ENCODE results near the gene CTSZ. TPM values are rescaled to one million over a fixed set of nuclear protein-coding genes. Genes with fewer than 3 reads are reported as not detected.
"Not testable (repeated sequence)": the region's sequence is repeated elsewhere in the genome, so short reads cannot be mapped to it uniquely, and the experiment has no call there.

CTSZ gene
- total RNA-seq, 1 donor from 2014 or later = 109 TPM

DNA sequence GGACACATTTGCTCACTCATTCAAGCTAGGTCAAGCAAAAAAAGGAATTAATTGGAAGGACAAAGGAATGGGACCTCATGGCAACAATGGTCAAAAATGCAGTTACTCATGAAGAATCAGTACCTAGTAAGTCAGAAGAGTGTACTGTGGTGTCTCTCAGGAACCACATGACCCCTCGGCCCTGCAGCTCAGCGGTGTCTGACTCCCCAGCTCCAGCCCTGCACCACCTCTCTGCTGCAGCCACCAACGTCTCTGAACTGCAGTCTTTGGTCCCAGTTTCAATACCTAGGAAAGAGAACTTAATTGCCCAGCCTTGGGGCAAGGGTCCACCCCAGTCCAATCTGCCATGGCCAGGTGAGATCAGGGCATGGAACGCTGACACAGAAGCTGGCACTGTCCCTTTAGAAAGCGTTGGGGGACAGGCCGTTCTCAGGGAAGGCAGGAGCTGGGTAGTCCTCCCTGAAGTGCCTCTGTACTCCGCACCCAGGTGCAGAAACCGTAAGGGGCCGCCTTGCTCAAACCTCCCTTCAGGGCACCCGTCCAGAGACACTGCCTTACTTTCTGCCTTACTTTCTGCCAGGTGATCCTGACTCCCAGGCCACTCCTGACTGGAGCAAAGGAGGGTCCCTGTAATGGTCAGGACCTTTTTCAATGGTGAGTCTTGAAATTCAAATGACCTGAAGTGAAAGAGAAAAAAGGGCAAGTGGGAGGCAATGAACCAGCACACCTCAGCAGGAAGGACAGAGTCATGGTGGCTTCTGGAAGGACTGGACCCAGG lies 39.2 kb downstream of the CTSZ start:
- no peak overlapping the region for H3K4me3 ChIP-seq (ENCODE audit: low read depth, low read length)
- TF ChIP-seq, protein P1, sequence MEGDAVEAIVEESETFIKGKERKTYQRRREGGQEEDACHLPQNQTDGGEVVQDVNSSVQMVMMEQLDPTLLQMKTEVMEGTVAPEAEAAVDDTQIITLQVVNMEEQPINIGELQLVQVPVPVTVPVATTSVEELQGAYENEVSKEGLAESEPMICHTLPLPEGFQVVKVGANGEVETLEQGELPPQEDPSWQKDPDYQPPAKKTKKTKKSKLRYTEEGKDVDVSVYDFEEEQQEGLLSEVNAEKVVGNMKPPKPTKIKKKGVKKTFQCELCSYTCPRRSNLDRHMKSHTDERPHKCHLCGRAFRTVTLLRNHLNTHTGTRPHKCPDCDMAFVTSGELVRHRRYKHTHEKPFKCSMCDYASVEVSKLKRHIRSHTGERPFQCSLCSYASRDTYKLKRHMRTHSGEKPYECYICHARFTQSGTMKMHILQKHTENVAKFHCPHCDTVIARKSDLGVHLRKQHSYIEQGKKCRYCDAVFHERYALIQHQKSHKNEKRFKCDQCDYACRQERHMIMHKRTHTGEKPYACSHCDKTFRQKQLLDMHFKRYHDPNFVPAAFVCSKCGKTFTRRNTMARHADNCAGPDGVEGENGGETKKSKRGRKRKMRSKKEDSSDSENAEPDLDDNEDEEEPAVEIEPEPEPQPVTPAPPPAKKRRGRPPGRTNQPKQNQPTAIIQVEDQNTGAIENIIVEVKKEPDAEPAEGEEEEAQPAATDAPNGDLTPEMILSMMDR (IDR thresholded peaks at IDR 0.05; ENCODE audit: insufficient read depth, low read length, poor library complexity, severe bottlenecking) = no peak
- no peak for DNase-seq (ENCODE audit: low read depth)
- H3K36me3 ChIP-seq (ENCODE audit: control insufficient read depth, insufficient read depth, low read length) = no peaks in the 10 kb centered on the region
- H3K27me3 ChIP-seq (ENCODE audit: control insufficient read depth, insufficient read depth, low read length) = no peaks in the 10 kb centered on the region

DNA sequence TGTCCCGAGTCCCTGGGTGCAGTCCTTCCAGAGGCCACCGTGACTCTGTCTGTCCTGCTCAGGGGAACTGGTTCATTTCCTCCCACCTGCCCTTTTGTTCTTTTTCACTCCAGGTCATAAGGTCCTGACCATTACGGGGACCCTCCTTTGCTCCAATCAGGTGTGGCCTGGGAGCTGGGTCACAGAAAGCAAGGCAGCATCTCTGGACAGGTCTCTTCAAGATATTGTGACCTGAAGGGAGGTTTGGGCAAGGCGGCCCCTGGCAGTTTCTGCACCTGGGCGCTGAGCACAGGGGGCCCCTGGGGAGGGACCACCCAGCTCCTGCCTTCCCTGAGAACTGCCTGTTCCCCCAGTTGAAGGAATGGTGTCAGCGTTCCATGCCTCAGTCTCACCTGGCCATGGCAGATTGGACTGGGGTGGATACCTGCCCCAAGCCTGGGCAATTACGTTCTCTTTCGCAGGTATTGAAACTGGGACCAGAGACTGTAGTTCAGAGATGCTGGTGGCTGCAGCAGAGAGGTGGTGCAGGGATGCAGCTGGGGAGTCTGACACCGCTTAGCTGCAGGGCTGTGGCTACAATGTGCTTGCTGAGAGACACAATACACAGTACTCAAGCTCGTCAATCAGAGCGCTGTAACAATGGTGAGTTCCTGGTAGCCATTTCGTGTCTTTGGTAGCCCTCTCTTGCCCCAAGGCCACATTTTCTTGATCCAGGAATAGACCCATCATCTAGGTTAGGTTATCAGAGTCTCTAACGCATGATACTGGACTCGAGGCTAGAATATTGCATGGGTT lies 41.6 kb downstream of the CTSZ start:
- H3K36me3 ChIP-seq (ENCODE audit: control insufficient read depth, insufficient read depth, low read length) = no peaks in the 10 kb centered on the region
- DNase-seq (ENCODE audit: low read depth) = no peak
- H3K27me3 ChIP-seq (ENCODE audit: control insufficient read depth, insufficient read depth, low read length) = peaks cover 2% of the 10 kb centered on the region
- TF ChIP-seq, protein P1 (IDR thresholded peaks at IDR 0.05; ENCODE audit: insufficient read depth, low read length, poor library complexity, severe bottlenecking) = no peak
- H3K4me3 ChIP-seq (ENCODE audit: low read depth, low read length) = no peak overlapping the region

DNA sequence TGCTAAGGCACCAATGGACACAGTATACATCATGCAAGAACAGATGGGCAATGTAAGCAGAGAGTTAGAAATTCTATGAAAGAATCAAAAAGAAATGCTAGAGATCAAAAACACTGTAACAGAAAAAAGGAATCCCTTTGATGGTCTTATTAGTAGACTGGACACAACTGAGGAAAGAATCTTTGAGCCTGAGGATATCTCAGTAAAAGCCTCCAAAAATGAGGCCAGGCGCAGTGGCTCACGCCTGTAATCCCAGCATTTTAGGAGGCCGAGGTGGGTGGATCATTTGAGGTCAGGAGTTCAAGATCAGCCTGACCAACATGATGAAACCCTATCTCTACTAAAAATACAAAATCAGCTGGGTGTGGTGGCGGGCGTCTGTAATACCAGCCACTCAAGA lies 43.1 kb downstream of the CTSZ start:
- H3K27me3 ChIP-seq (ENCODE audit: control insufficient read depth, insufficient read depth, low read length); DNase-seq (ENCODE audit: low read depth); H3K36me3 ChIP-seq (ENCODE audit: control insufficient read depth, insufficient read depth, low read length); H3K4me3 ChIP-seq (ENCODE audit: low read depth, low read length): not testable (repeated sequence)

DNA sequence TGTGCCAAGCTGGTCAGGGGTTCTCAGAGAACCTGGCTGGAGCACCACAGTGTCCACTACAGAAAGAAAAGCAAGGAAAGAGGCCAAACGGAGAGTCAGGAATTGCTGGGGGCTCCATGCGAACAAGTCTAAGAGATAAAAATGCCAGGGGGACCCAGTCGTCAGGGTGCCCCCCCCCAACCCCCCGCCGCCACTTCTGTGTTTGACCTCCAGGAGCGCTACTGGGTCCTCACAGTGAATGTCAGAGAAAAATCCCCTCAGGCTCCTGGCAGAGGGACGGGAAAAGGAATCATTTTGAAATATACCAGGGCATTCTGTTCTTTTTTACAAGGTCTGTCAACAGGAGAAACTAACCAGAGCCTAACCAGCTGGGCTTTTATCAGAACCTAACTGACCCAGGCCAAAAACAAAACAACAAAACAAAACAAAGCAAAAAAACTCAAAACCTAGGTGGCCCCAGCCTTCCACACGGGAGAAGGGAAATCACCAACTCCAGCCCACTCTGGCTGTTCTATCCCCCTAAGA lies 43.9 kb downstream of the CTSZ start:
- Histone ChIP-seq H3K27me3 (ENCODE audit: control insufficient read depth, insufficient read depth, low read length) (peaks cover 2% of the 10 kb centered on the region), H3K4me3 (ENCODE audit: low read depth, low read length) (no peak overlapping the region), H3K36me3 (ENCODE audit: control insufficient read depth, insufficient read depth, low read length) (no peaks in the 10 kb centered on the region)
- TF ChIP-seq, protein P1 (IDR thresholded peaks at IDR 0.05; ENCODE audit: insufficient read depth, low read length, poor library complexity, severe bottlenecking) = no peak
- DNase-seq (ENCODE audit: low read depth) = no peak

DNA sequence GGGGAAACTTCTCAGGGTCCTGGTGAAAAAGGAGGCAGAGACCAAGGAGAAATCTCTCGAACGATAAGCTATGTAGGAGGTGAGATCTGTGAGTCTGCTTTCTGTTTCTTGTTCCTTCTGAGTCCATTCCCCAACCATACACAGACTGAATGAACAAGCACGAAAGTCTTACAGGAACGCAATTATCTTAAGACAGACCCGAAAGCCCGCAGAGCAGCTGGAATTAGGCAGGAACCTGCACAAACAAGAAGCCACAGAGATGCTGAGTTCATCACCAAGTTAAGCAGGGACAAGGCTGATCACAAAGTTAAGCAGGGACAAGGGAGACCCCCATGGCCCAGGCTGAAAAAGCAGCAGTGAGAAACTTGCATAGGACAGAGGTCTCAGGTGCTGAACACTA lies 47.4 kb downstream of the CTSZ start:
- no peak for DNase-seq (ENCODE audit: low read depth)
- no peak overlapping the region for H3K4me3 ChIP-seq (ENCODE audit: low read depth, low read length)
- no peaks in the 10 kb centered on the region for H3K36me3 ChIP-seq (ENCODE audit: control insufficient read depth, insufficient read depth, low read length)
- TF ChIP-seq, protein P1 (IDR thresholded peaks at IDR 0.05; ENCODE audit: insufficient read depth, low read length, poor library complexity, severe bottlenecking) = no peak
- peaks cover 2% of the 10 kb centered on the region for H3K27me3 ChIP-seq (ENCODE audit: control insufficient read depth, insufficient read depth, low read length)

DNA sequence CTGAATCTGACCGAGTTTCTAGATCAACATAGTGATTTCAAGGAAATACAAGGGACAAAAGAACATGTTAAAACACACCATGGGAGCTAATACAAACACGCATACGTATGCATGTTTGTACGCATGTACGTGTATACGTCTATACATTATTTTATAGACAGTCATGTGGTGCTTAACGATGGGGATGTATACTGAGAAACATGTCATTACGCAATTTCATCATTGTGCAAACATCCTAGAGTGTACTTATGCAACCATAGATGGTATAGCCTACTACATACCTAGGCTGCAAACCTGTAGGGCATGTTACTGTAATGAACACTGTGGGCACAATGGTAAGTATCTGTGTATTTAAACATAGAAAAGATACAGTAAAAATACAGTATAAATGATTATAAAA lies 51.0 kb downstream of the CTSZ start:
- TF ChIP-seq, protein P1 (IDR thresholded peaks at IDR 0.05; ENCODE audit: insufficient read depth, low read length, poor library complexity, severe bottlenecking) = no peak
- H3K27me3 ChIP-seq (ENCODE audit: control insufficient read depth, insufficient read depth, low read length) = no peaks in the 10 kb centered on the region
- DNase-seq (ENCODE audit: low read depth) = no peak
- H3K4me3 ChIP-seq (ENCODE audit: low read depth, low read length) = no peak overlapping the region
- no peaks in the 10 kb centered on the region for H3K36me3 ChIP-seq (ENCODE audit: control insufficient read depth, insufficient read depth, low read length)
